Measurements from ENCODE around the gene TPCN1. TPM values are rescaled to one million over a fixed set of nuclear protein-coding genes. Genes with fewer than 3 reads are reported as not detected.

Gene TPCN1
- total RNA-seq, 1 experiment from 2014 or later: 29.7 TPM

DNA sequence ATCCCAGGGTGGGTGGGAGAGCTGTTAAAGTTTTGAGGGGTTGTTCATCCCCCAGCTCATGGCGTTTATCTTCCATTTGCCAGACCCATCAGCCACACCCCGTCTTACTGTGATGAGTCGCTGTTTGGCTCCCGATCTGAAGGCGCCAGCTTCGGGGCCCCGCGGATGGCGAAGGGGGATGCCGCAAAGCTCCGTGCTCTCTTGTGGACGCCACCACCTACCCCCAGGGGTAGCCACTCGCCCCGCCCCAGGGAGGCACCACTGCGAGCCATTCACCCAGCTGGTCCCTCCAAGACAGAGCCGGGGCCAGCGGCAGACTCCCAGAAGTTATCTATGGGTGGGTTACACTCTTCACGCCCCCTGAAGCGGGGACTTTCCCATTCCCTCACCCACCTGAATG is 30.0 kb upstream of the TPCN1 start:
- POLR2A ChIA-PET: interaction anchor here (1.8 kb wide), 1 partner anchor 31 kb away, joined by 5 read pairs; the partner anchor contains the start of gene TPCN1
- peak overlapping the region; percentile 27; the same call in 1 of the 2 replicates for H3K9ac ChIP-seq (ENCODE audit: low read length)
- no peak overlapping the region for H3K4me3 ChIP-seq (replicated peaks in 1 of 2; ENCODE audit: low read depth in 1 of 2, low read length in 2 of 2)
- H3K27me3 ChIP-seq (ENCODE audit: insufficient read depth, low read length): no peaks in the 10 kb centered on the region
- H3K36me3 ChIP-seq (ENCODE audit: control insufficient read depth in 1 of 2, insufficient read depth in 2 of 2, low read length in 2 of 2): peaks cover 6 to 24% of the 10 kb centered on the region in 2 experiments; a peak in 2 of 4 replicates
- H3K4me2 ChIP-seq (ENCODE audit: low read length): peak overlapping the region; percentile 27; the same call in 1 of the 2 replicates
- H3K79me2 ChIP-seq (ENCODE audit: insufficient read depth, low read length): peaks cover 19% of the 10 kb centered on the region
- intact Hi-C loops (cut with micrococcal nuclease): loop anchor here (10.0 kb wide), 1 partner anchor 144 kb away; the partner anchor contains the start of gene SLC8B1
- CTCF ChIA-PET: no interaction called here
- H4K20me1 ChIP-seq (ENCODE audit: insufficient read depth): no peaks in the 10 kb centered on the region
- TF ChIP-seq POLR2A (IDR thresholded peaks at IDR 0.05; ENCODE audit: borderline replicate concordance, extremely low read depth, insufficient read depth, insufficient read length) (no peak), SP1 (IDR thresholded peaks at IDR 0.05; ENCODE audit: low read depth) (no peak), SIN3A (IDR thresholded peaks at IDR 0.05; ENCODE audit: low read depth) (no peak), RAD21 (IDR thresholded peaks at IDR 0.05; ENCODE audit: low read depth) (no peak), EZH2 (IDR thresholded peaks at IDR 0.05) (no peak), EZH2phosphoT487 (IDR thresholded peaks at IDR 0.05; ENCODE audit: borderline replicate concordance) (no peak), EGR1 (IDR thresholded peaks at IDR 0.05; ENCODE audit: low read depth) (no peak), SRF (IDR thresholded peaks at IDR 0.05; ENCODE audit: low read depth) (no peak), FOSL1 (IDR thresholded peaks at IDR 0.05; ENCODE audit: low read depth) (no peak), ZNF274 (IDR thresholded peaks at IDR 0.05; ENCODE audit: low read depth, low read length) (no peak), CBX3 (IDR thresholded peaks at IDR 0.05; ENCODE audit: low read depth) (no peak), JUND (IDR thresholded peaks at IDR 0.05) (no peak)
- TF ChIP-seq, protein P1, sequence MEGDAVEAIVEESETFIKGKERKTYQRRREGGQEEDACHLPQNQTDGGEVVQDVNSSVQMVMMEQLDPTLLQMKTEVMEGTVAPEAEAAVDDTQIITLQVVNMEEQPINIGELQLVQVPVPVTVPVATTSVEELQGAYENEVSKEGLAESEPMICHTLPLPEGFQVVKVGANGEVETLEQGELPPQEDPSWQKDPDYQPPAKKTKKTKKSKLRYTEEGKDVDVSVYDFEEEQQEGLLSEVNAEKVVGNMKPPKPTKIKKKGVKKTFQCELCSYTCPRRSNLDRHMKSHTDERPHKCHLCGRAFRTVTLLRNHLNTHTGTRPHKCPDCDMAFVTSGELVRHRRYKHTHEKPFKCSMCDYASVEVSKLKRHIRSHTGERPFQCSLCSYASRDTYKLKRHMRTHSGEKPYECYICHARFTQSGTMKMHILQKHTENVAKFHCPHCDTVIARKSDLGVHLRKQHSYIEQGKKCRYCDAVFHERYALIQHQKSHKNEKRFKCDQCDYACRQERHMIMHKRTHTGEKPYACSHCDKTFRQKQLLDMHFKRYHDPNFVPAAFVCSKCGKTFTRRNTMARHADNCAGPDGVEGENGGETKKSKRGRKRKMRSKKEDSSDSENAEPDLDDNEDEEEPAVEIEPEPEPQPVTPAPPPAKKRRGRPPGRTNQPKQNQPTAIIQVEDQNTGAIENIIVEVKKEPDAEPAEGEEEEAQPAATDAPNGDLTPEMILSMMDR (IDR thresholded peaks at IDR 0.05 in 2 of 3, conservative IDR thresholded peaks at IDR 0.05 in 1 of 3; ENCODE audit: borderline replicate concordance in 1 of 3, insufficient read depth in 1 of 3, low read depth in 2 of 3, low read length in 2 of 3): no peak
- TF ChIP-seq, protein P2, sequence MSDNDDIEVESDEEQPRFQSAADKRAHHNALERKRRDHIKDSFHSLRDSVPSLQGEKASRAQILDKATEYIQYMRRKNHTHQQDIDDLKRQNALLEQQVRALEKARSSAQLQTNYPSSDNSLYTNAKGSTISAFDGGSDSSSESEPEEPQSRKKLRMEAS (IDR thresholded peaks at IDR 0.05): no peak
- TF ChIP-seq, protein P3, sequence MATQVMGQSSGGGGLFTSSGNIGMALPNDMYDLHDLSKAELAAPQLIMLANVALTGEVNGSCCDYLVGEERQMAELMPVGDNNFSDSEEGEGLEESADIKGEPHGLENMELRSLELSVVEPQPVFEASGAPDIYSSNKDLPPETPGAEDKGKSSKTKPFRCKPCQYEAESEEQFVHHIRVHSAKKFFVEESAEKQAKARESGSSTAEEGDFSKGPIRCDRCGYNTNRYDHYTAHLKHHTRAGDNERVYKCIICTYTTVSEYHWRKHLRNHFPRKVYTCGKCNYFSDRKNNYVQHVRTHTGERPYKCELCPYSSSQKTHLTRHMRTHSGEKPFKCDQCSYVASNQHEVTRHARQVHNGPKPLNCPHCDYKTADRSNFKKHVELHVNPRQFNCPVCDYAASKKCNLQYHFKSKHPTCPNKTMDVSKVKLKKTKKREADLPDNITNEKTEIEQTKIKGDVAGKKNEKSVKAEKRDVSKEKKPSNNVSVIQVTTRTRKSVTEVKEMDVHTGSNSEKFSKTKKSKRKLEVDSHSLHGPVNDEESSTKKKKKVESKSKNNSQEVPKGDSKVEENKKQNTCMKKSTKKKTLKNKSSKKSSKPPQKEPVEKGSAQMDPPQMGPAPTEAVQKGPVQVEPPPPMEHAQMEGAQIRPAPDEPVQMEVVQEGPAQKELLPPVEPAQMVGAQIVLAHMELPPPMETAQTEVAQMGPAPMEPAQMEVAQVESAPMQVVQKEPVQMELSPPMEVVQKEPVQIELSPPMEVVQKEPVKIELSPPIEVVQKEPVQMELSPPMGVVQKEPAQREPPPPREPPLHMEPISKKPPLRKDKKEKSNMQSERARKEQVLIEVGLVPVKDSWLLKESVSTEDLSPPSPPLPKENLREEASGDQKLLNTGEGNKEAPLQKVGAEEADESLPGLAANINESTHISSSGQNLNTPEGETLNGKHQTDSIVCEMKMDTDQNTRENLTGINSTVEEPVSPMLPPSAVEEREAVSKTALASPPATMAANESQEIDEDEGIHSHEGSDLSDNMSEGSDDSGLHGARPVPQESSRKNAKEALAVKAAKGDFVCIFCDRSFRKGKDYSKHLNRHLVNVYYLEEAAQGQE (IDR thresholded peaks at IDR 0.05; ENCODE audit: low read depth): no peak
- H3K9me2 ChIP-seq (ENCODE audit: insufficient read depth): no peaks in the 10 kb centered on the region
- RAD21 ChIA-PET (ENCODE audit: low non-redundant PET in 1 of 2, low total read pairs in 2 of 2, uncharacterized antibody in 2 of 2, unreplicated experiment in 2 of 2): no interaction called here
- no peak overlapping the region for H2AFZ ChIP-seq (ENCODE audit: low read depth, low read length, poor library complexity, severe bottlenecking)
- DNase-seq (ENCODE audit: low read depth, low spot score) (no peak), ATAC-seq (no peak)
- peaks cover 44 to 63% of the 10 kb centered on the region in 2 experiments for H3K4me1 ChIP-seq (ENCODE audit: control insufficient read depth in 1 of 2, insufficient read depth in 2 of 2, low read length in 2 of 2)
- no TSS peak for BruUV-seq (replicated peaks)
- peak overlapping the region; percentile 86; the same call in 1 of the 2 replicates for H3K27ac ChIP-seq (ENCODE audit: low read depth, low read length)
- no peaks in the 10 kb centered on the region for H3K9me3 ChIP-seq (ENCODE audit: control insufficient read depth in 1 of 2, insufficient read depth in 1 of 2, low read depth in 1 of 2, low read length in 2 of 2)

Data from HCT116 (cell line).